ENCODE measurements around the gene CUBN.

The CUBN gene

GRCh38 chr10:17109046-17109445, 20.6 kb downstream of the CUBN start:
- no peak for DNase-seq (ENCODE audit: low read depth in 2 of 2, low spot score in 1 of 2)

DNA sequence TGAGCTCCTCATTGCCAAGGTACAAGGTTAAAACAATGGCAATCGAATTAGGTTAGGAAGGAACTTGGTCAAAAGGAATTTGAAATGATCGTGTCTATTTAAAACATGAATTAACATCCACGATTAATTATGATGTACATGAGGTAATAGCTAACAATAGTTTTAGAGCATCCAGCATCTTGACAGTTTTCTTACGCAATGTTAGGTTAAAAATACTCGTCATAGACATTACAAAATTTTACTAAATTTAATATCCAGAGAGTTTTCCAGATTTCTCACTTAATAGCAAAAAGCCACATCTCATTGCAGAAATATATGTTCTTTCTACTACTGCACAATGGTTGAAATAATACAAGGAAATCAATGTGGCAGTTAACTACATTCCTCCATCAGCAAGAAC, 22.6 kb downstream of the CUBN start:
- no peak for DNase-seq (ENCODE audit: low read depth in 2 of 2, low spot score in 1 of 2)

DNA sequence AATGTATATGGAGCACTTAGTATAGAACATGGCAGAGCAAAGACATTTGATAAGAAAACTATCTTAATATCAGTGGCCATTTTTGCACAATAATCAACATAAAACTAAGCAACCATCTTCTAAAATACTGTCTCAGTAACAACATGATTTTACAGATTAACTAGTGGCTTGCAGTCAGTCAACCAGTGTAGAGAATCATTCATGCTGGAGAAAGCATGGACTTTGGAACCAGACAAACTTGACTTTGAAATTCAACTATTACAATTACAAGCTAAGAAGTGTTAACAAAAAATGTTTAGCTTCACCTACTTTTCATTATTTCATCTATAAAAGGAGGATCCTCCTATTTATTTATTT, 27.7 kb downstream of the CUBN start:
- no peak for DNase-seq (ENCODE audit: low read depth in 2 of 2, low spot score in 1 of 2)

DNA sequence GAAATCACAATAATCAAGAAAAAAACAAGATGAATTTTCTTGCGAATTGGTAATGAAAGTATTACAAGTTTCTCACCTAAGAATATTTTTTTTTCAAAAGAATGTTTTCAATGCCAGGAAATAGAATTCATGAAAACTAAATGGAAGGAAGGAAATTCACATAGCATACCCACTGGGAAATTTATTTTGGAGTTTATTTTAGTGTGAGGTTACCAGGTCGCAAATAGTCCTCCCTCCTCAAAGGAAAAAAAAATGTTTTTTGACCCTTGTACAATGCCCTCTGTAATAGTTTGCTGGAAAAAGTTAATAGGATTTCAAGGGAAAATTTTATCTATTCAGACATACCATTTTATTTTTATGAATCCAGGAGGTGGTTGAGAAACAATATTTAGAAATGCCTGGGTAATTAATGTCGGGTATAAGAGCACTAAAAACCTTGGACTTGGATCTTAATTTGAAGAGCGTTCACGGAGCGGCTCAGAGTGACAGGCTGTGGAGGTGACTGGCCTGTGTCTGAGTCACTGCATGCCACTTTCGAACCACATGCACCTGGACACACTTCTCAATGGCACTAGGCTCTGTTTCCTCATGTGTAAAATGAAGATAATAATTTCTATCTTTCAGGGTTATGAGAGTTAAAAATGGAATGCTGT, 28.2 kb downstream of the CUBN start:
- DNase-seq (ENCODE audit: low read depth in 2 of 2, low spot score in 1 of 2): no peak

DNA sequence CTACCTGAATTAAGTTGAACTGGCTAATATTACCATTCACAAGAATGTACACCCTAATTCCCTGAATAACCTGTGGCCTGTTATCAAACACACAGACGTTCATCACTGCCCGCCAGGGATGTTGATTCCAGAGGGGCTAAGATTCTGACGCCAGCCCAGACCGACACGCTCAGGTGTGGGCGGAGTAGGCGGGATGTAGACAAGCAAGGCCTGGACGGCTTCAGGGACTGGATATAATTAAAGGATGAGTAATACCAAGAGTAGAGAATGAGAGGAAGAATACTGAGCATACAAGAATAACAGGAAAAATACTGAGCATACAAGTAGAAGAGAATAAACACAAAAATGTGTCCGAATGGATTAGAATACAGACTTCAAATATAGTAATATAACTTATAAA, 29.0 kb downstream of the CUBN start:
- DNase-seq (ENCODE audit: low read depth in 2 of 2, low spot score in 1 of 2): no peak

- DNase-seq (ENCODE audit: low read depth in 2 of 2, low spot score in 1 of 2): no peak
These were observed 31.6 kb downstream of the CUBN start for GRCh38 chr10:17098012-17098411.

DNA sequence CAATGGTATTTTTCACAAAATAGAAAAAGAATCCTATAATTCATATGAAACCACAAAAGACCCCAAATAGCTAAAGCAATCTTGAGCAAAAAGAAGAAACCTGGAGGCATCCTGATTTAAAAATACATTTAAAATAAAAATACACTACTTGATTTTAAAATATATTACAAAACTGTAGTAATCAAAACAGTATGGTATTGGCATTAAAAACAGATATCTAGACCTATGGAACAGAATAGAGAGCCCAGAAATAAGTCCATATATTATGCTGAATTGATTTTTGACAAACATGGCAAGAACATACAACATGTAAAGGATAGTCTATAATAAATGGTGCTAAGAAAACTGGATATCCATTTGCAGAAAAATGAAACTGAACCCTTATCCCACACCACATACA, 34.8 kb downstream of the CUBN start:
- no peak for DNase-seq (ENCODE audit: low read depth in 2 of 2, low spot score in 1 of 2)

GRCh38 chr10:17092986-17093803, 36.4 kb downstream of the CUBN start:
- DNase-seq (ENCODE audit: low read depth in 2 of 2, low spot score in 1 of 2): no peak

- no peak for DNase-seq (ENCODE audit: low read depth in 2 of 2, low spot score in 1 of 2)
These were observed 37.2 kb downstream of the CUBN start for GRCh38 chr10:17092216-17092944.

- DNase-seq (ENCODE audit: low read depth in 2 of 2, low spot score in 1 of 2): no peak
These were observed 41.3 kb downstream of the CUBN start for GRCh38 chr10:17088118-17088806.

- DNase-seq (ENCODE audit: low read depth in 2 of 2, low spot score in 1 of 2): no peak
These were observed 42.7 kb downstream of the CUBN start for GRCh38 chr10:17086865-17087367.

DNA sequence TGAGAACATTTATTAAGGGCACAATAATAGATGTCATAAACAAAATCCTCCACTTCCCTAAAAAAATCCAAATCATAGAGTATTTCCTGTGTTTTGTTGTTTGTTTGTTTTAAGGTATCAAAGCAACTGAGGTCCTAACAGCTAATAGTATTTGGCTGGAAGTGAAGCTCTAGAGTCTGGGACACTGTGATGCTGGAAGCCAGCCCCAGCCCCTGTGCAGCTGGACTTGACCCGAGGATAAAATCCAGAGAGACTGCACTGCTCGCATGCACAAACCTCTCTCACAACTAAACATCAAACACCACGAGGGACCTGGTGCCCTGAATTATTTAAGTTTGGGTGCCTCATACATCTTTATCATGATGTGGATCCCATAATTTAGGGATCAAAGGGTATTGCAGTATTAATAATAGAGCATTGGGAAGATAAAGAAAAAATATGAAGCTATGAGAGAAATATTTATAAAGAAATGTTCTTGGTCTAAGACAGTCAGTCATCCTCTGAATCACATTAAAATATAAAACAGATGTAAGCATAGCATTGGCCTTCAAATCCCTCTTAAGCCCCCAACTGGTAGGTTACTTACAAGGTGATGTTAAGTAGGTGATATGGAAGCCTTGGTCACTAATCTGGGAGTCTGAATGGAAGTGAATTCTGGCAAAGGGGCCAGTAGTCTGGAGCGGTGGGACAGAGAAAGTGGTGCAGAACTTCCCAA, 44.4 kb downstream of the CUBN start:
- no peak for DNase-seq (ENCODE audit: low read depth in 2 of 2, low spot score in 1 of 2)

GRCh38 chr10:17084258-17084657, 45.4 kb downstream of the CUBN start:
- DNase-seq (ENCODE audit: low read depth in 2 of 2, low spot score in 1 of 2): no peak

DNA sequence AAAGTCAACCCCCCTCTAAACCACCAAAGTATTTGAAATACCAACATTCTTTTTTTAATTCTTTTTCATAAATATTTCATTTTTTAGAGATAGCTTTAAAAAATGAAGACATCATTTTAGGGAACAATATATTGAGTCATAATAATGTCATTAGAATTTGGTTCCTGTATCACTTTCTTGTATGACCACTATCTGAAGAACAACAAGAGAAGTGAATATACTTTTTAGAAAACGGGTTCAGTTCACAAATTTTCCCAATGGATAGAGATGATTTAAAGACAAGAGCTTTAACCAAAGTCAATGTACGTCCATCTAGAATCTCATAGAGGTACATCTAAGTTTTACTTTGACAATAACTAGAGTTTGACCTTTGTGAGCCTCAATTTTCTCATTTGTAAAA, 48.2 kb downstream of the CUBN start:
- no peak for DNase-seq (ENCODE audit: low read depth in 2 of 2, low spot score in 1 of 2)

DNA sequence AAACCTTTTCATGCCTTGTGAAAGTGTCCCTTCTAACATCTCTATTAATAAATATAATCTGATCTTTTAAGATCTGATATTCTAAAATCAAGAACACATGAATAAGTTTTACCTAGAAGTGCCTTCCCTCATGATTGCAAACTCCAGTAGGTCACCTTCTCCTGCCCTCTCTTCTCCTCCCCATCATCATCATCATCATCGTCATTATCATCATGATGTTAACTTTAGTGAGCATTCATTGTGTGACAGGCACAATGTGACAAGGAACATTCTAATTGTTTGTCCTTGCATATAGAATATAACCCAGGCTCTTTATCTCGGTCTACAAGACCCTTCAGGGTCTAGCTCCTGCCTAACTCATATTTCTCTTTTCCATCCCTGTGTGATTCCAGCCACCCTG, 51.7 kb downstream of the CUBN start:
- DNase-seq (ENCODE audit: low read depth in 2 of 2, low spot score in 1 of 2): no peak

- no peak for DNase-seq (ENCODE audit: low read depth in 2 of 2, low spot score in 1 of 2)
These were observed 52.2 kb downstream of the CUBN start for GRCh38 chr10:17077346-17077781.

DNA sequence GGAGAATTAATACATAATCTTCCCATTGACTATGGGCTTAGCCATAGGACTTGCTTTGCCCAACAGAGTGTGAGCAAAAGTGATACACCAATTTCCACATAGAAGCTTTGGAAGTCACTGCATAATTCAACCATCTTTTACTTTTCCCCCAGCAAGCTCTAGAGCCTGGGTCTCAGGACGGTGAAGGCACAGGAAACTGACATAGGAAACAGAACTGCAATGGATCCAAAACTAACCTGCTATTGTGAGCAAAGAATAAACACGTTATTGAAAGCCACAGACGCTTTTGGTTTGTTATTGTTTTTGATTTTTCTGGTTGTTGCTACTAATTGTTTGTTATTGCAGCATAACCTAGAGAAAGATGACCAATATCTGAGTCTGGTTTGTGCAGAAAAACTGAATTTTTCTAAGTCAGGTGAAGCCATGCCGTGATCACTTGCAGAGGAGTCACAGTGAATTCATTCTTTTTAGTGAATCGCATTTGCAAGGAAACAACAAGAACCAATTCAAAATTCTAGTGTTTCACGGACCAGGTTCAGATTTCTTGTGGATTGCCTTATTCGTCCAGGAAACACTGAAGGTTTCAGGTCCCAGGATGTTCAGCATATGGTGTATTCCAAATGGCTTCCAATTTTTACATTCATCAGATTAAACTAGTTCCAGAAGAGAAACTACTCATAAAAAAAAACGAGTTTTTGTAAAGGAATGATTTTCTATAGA, 52.8 kb downstream of the CUBN start:
- DNase-seq (ENCODE audit: low read depth in 2 of 2, low spot score in 1 of 2): no peak

DNA sequence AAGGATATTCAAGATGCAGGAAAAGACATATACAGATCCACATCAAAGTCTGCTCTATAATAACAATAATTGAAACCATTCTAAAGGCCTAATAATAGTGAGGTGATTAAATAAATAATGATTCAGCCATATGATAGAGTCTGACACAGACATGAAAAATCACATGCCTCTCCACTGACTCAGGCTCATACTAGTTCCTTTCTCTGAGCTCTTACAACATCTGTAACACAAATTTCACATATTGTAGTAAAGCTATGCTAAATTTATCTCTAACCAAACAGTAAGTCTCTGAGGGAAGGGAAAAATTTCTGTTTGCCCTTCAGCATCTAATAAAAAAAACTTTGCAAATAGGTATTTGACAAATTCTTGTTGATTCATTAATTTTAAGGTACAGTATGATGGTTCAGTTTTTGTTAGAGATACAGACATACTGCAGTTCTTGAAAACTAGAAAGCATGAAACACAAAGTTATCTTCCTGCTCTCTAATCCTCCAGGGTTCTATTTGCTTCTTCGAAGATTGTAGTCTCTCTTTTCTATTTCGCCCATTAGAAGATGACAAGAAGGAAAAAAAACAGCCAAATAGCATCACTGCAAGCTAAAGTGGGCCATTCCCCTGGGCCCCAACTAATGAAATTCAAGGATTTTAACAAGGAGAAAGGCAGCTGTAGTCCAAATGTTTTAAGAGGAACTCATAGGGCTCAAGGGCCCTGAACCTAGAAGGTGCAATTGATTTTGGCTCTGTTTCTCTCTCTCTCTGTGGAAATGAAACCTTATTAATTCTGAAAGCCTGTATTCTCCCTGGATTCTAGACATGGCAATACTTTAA, 53.9 kb downstream of the CUBN start:
- no peak for DNase-seq (ENCODE audit: low read depth in 2 of 2, low spot score in 1 of 2)

DNA sequence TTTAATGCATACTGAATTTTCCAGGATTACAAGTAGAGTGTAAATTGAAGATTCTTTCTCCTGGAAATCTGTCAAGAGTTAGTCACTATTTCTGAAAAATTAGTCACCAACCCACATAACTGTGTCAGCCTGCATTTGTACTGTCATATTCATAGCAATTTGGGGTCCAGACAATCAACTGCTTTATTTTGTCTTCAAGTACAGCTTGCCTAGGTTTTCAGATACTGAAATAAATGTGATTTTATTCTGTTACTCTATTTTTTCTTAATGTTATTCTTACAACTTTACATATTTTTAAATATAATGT, 55.1 kb downstream of the CUBN start:
- DNase-seq (ENCODE audit: low read depth in 2 of 2, low spot score in 1 of 2): no peak

All from stimulated activated CD8-positive, alpha-beta memory T cell treated with anti-CD3 and anti-CD28 coated beads, Interleukin-4, amount 100 ng/mL, for 4 hours (primary cell).